ENCODE data around the gene LHX5.
"Not testable (repeated sequence)": the region's sequence is repeated elsewhere in the genome, so short reads cannot be mapped to it uniquely, and the experiment has no call there.

The LHX5 gene

GRCh38 chr12:113471619-113472171 lies at the start of gene LHX5:
LHX5 (minus strand) TSS chr12:113471871; CDS start chr12:113471498, 373 bp downstream.
- DNase-seq = no peak

GRCh38 chr12:113519464-113520307 lies 48.0 kb upstream of the LHX5 start:
- DNase-seq = no peak

- DNase-seq = no peak
These were observed 43.6 kb upstream of the LHX5 start for GRCh38 chr12:113515082-113515856.

- no peak for DNase-seq
These were observed 42.9 kb upstream of the LHX5 start for GRCh38 chr12:113514602-113515001.

GRCh38 chr12:113512568-113512967 lies 40.9 kb upstream of the LHX5 start:
- no peak for DNase-seq

- no peak for DNase-seq
These were observed 35.2 kb upstream of the LHX5 start for GRCh38 chr12:113506867-113507266.

GRCh38 chr12:113505941-113506340 lies 34.3 kb upstream of the LHX5 start:
- DNase-seq = no peak

- no peak for DNase-seq
These were observed 33.2 kb upstream of the LHX5 start for GRCh38 chr12:113504917-113505316.

GRCh38 chr12:113500782-113501311 lies 29.2 kb upstream of the LHX5 start:
- DNase-seq = no peak

- DNase-seq = no peak
These were observed 28.6 kb upstream of the LHX5 start for GRCh38 chr12:113500306-113500675.

- no peak for DNase-seq
These were observed 26.8 kb upstream of the LHX5 start for GRCh38 chr12:113498490-113498889.

- DNase-seq = no peak
These were observed 26.0 kb upstream of the LHX5 start for GRCh38 chr12:113497693-113498092.

- not testable (repeated sequence) for DNase-seq
These were observed 24.3 kb upstream of the LHX5 start for GRCh38 chr12:113495941-113496340.

- no peak for DNase-seq
These were observed 16.7 kb upstream of the LHX5 start for GRCh38 chr12:113488322-113488721.

- no peak for DNase-seq
These were observed 15.1 kb upstream of the LHX5 start for GRCh38 chr12:113486722-113487121.

GRCh38 chr12:113485330-113485729 lies 13.7 kb upstream of the LHX5 start:
- DNase-seq = no peak

- no peak for DNase-seq
These were observed 10.7 kb upstream of the LHX5 start for GRCh38 chr12:113482334-113482733.

GRCh38 chr12:113480336-113480971 lies 8.8 kb upstream of the LHX5 start:
- DNase-seq = no peak

GRCh38 chr12:113479590-113480335 lies 8.1 kb upstream of the LHX5 start:
- peak; percentile 23 for DNase-seq

GRCh38 chr12:113479216-113479589 lies 7.5 kb upstream of the LHX5 start:
- DNase-seq = no peak

GRCh38 chr12:113478351-113479011 lies 6.8 kb upstream of the LHX5 start:
- DNase-seq = no peak

- no peak for DNase-seq
These were observed 6.2 kb upstream of the LHX5 start for GRCh38 chr12:113477842-113478215.
